Measurements from ENCODE around the gene CLCN6.
"Not testable (repeated sequence)": the region's sequence is repeated elsewhere in the genome, so short reads cannot be mapped to it uniquely, and the experiment has no call there.

The CLCN6 gene

DNA sequence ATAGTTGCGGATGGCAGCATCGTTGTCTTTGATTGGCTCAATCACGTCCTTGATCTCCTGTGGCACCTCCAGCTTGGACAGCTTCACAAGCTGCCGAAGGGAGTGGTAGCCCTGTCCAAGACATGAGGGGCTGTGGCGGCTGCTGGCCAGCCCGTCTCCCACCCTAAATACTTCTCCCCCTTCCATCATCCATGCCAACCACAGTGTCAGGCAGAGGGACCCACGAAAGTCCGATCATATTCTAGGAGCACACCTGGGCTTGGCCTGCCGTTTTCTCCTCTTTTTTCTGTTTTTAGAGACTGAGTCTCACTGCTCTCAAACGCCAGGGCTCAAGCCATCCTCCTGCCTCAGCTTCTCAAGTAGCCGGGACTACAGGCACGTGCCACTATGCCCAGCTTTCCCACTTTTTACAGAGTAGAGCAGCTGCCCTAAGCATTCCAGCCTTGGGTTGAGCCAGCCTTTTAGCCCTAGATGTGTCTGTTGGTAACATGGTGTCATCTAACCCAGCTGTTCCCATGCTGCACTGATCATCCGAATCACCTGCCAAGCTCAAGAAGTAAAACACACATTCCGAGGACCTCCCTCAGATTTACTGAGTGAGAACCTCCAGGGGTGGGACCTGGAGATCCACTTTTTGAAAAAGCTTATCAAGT is 10.6 kb upstream of the CLCN6 start:
- no peak for DNase-seq (ENCODE audit: low read depth, low spot score)

DNA sequence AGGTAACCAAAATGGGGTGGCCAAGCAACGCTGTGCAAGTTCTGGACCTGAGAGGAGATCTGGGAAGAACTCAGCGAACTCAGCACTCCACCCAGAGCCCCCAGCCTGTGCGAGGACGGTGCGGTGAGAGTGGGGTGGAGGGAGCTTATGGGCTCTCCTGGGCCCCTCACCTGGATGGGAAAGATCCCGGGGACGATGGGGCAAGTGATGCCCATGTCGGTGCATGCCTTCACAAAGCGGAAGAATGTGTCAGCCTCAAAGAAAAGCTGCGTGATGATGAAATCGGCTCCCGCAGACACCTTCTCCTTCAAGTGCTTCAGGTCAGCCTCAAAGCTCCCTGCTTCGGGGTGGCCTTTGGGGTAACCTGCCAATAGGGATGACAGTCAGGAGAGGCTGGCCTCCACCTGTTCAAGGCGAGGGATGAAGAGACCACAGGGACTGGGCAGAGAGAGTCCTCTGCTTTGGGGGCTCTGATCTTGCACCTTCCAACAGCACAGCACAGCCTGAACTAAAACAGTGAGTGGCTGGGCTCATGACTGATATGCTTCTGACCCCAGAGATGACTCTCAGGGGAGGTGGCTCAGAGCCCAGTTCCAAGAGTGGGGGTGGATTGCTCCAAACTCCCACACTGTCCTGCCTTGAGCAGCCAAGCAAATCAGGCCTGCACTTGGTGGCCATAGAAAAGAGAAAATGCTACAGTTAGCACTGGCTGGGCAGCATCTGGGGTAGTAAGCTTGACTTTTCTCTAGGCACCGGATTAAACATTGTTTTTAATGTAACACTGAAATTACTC is 9.8 kb upstream of the CLCN6 start:
- DNase-seq (ENCODE audit: low read depth, low spot score): no peak

DNA sequence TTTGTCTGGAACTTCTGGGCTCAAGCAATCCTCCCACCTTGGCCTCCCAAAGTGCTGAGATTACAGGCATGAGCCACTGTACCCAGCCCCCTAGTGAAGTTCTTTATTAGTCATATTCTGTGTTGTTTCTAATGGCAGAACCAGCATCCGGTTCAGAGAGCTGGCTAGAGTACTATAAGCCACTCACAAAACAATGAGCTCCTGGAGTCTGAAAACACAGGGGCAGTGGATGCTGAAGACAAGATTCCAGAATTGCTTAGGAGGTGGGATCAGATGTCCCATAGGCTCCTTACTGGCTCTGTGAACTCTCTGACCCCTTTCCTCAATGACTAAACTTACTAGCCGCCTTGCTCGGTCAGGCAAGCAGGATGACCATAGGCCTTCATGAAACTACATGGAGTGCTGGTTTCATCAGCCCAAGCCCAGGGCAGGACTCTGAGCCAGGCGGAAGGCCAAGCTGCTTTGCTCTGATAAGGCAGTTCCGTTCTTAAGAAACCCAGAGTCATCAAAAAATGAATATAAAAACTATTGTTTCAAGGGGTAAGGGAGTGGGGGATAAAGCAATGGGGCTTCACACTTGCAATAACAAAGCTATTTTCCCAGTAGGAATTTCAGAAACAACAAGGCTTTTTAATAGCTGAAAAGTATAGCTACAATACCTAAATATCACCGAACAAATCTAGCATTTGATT is 8.3 kb upstream of the CLCN6 start:
- DNase-seq (ENCODE audit: low read depth, low spot score): no peak

DNA sequence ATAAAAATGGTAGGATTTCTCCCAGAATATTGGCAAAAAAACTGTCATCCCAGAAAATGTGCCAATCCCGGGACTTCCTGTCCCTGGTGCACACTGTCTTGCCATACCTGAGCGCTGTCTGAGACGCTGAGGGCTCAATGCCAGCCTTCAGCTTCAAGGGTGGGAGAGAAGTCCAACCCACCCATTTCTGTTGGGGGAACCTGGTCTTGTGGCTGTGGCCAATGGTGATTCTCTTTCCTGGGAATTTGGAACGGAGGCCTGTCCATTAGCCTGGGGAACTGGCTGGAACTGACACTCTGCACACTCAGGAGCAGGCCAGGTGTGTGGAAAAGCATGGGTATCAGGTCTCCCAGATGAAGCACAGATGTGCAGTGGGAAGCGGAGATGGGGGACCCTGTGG is 6.9 kb upstream of the CLCN6 start:
- DNase-seq (ENCODE audit: low read depth, low spot score): no peak

DNA sequence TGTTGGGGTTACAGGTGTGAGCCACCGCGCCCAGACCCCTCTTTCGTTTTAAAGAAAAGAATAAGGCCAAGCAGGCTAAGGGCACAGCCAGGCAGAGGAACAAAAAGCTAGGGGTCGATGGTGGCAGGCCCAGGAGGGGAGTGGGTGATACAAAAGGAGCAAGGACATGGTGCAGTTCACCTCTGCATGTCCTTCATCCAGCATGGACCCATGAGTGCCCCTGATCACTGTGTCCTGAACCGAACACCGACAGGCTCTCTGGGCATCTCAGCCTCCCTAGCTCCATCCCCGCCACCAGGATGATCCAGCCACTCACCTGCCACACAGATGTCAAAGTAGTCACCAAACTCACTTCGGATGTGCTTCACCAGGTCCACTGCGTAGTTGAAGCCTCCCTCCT is 6.1 kb upstream of the CLCN6 start:
- DNase-seq (ENCODE audit: low read depth, low spot score): no peak

DNA sequence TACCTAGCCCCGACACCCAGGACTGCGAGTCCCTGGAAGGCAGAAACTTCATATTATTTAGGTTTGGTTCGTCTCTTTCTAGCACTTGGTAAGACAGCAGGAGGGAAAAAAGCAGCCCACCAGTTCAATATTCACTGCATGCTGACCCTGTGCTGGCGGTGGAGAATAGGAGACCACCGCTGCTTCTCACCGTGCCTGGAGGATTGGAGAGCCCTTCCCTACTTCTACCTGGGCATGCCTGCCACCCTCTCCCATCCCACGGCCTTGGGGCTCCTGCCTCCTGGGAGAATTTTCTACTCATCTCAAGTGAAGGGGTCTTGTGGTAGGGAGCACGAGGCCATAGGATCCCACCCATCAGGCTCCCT is 5.6 kb upstream of the CLCN6 start:
- DNase-seq (ENCODE audit: low read depth, low spot score): no peak

DNA sequence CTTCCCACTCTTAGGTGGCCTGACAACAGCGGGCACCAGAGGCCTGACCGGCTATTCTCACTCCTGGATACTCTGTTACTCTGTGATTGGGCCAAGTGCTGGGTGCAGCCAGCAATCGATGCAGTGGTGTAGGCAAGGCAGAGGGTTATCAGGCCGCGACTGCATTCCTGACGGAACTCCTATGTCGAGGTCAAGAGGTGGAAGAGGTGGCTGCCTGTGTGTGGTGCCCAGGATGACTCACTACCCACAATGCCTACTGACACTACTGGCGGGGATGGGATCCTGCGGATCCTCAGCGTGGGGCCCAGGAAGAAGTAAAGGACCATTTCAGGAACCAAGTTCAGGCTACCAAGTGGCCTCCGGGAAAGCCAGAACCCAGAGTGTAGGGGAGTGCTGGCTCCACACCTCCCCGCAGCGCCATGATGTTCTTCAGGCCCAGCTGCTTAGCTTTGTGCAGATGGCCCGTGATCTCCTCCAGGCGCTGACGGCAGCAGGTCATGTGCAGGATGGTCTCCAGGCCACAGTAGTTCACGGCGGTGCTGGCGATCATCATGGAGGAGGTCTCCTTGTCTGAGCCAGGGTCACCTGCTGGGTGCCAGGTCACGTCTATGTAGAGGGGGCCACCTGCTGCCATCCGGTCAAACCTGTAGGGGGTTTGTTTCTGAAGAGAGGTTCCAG is 5.1 kb upstream of the CLCN6 start:
- DNase-seq (ENCODE audit: low read depth, low spot score): no peak

DNA sequence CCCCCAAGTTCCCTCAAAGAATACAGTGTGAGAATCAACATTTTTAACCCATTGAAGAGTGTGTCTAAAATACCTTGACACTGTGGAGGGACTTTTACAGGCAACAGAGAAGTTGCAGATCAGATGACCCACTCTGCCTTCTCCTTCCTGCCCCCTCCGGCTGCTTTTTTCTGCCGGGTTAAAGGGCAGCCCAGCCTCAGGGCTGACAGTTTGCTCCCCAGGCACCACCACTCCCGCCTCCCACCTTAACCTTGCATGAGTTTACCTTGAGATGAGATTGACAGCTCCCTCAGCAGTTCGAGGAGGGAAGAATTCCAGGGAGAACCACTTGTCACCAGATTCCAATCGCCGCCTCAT is 3.4 kb upstream of the CLCN6 start:
- no peak for DNase-seq (ENCODE audit: low read depth, low spot score)

DNA sequence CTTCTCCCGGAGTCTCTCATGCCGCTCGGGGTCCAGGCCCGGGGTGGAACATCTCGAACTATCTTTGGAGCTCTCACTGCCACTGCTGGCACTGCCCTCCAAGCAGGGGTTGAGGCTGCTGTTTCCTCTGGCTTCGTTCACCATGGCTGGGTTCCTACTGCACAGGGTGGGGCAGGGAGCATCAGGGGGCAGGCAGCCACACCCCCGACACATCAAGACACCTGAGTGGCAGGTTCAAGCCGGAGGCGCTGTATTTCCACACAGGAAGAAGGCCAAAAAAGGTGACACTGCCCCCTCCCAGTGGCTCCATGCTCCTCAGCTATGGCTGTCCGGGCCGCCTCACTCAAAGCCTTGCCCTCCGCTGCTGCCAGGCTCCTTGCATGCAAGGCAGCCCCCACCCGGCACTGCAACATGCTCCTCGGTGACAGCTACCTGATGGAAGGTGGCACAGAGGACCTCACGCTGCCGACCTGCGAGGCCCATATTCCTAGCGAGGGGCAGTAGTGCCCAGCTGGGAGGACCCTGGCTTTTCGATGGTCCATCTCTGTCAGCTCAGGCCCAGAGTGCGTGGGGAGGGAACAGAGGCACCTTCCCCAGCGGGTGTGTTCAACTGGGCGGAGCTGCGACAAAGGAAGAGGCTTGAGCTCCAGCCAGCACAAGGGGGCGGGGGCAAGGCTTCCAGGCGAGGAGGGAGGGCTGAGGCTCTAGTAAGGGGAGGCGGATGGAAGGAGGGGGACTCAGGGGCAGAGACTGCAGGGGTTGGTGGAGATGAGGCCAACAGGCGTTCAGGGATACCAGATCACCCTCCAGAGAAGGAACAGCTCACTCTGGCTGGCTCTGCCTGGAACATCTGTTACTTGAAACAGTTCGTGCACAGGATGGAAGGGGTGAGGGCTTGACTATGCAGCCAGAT is 2.8 kb upstream of the CLCN6 start:
- no peak for DNase-seq (ENCODE audit: low read depth, low spot score)

DNA sequence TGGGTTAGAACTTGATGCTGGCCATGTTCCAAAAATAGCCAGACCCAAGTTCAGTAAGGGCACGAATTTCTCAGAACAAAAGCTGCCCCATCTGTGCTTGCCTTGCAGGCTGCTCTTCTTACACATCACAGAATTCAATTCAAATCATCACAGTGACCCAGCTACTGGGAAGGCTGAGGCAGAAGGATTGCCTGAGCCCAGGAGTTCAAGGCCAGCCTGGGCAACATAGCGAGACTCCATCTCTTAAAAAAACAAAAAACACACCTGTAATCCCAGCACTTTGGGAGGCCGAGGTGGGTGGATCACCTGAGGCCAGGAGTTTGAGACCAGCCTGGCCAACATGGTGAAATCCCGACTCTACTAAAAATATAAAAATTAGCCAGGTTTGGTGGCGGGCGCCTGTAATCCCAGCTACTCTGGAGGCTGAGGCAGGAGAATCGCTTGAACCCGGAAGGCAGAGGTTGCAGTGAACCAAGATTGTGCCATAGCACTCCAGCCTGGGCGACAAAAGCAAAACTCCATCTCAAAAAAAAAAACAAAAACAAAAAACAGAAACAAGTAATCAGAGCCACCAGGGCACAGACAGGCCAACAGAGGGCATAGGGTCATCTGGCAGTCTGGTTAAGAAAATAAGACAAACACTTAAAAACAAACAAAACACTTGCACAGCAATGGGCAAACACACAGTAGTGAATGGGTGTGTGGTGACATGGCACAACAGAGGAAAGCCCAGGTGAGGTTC is 1.9 kb upstream of the CLCN6 start:
- not testable (repeated sequence) for DNase-seq (ENCODE audit: low read depth, low spot score)

DNA sequence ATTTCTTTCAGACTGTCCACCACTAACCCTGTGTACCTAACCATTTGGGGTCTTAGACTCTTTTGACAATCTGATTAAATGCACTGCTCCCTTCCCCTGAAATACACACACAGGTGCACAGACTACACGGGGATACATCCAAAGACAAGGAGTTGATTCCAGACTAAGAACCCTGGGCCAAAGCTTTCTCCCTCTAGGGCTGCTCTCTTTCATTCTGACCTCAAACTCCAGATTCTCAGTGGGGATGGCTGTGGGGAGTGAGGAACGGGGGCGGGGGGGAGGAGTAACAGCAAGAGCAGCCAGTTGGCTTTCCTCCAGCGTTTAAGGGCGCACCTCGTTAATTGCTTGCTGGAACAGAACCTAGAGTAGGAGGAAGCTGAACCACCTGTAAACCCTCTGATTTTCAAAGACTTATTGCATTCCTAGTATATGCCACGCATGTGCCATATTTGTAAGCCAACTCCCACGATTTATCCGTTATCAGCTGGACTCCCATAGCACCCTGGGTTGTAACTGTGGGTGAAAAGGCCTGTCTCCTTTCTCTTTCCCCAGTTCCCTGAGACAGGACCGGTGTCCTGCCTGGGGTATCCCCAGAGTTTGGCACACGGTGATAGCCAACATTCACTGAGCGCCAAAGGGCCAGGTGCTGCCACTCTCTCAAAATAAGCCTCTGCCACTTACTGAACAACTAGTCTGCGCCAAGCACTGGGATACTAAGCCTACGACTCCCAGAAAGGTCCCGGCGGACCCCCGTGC is 1.1 kb upstream of the CLCN6 start:
- no peak for DNase-seq (ENCODE audit: low read depth, low spot score)

DNA sequence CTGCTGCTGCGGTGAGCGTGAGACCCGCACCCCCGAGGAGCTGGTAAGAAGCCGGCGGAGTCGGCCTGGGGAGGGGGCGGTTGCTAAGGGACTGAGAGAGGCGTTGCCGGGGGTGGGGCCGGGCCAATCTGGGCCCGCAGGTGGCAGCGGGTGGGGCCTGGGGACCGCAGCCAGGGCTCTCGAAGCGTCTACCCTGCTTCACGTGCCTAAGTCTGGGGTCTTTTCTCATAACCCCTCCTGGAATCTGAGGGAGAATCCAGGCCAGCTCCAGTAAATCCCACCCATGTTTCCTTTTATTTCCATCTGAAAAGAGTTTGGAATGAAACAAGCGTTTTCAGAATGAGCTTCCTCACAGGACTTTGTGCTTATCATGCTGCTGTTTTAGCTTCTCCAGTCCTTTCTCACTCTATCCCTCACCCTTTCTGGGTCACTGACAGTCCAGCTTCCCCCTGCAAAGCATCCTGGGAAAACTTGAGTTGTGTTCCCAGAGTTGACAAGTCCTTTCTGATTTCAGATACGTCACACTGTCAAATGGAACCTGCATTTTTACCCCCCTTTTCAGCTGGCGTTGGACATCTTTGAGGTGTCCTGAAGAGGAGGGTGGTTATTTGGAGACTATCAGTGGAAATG is 431 bp downstream of the CLCN6 start:
- no peak for DNase-seq (ENCODE audit: low read depth, low spot score)

DNA sequence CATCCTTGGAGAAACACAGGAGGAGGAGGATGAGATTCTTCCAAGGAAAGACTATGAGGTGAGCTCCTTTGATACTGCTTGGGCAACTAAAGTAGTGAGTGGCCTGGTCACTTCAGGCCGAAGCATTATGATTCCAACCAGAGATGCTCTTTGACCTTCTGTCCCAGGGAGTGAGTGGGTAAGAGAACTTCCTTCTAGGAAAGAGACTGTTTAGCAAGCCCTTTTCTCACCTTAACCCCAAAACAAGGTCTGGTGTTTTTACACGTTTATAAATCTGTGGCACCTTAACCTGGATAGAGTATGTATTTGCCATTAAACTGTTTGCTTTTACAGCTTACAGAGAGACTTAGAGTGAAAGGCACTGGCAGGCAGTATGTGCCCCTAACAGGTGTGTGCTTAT is 1.1 kb downstream of the CLCN6 start:
- no peak for DNase-seq (ENCODE audit: low read depth, low spot score)

DNA sequence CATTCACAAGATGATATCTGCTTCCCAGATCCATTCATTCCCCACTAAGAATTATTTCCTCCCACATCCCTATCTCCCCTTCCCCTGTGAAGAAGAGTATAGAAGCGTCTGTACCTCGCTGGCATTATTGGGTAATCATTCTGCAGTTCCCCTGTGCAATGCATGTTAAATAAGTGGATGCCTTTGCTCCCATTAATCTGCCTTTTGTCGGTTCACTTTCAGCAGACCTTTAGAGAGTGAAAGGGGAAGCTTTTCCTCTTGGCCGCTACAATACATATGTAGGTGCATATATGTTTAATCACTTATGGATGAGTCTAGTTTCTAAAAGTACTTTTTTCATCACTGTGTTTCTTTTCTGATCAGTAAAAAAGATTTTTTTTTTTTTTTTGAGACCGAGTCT is 7.0 kb downstream of the CLCN6 start:
- no peak for DNase-seq (ENCODE audit: low read depth, low spot score)

DNA sequence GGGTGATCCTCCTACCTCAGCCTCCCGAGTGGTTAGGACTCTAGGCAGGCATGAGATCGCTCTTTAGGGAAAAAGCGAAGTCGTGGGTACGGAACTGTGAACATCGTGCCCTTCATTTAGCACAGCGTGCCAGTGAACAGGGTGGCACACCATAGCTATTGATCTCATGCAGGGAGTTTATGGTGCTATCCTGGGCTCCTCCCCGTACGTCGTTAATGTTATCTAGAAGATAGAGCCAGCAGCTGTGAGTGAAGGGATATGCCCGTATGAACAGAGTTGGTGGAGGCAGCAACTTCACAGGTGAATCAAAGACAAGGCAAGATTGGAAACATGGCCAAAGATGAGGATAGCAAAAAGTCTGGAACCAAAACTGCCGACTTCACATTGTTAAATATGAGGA is 11.2 kb downstream of the CLCN6 start:
- DNase-seq (ENCODE audit: low read depth, low spot score): no peak

DNA sequence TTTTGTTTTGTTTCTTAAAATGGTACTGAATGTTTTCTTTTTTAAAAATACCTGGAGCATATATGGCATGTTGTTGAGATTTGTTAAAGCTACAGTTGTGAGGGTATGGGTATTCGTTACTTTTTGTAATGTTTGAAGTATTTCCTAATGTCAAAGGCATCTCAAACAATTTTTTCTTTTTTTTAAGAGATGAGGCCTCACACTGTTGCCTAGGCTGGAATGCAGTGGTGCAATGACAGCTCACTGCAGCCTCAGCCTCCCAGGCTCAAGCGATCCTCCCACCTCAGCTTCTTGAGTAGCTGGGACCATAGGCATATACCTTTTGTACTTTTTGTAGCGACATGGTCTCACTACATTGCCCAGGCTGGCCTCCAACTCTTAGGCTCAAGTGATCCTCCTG is 16.1 kb downstream of the CLCN6 start:
- DNase-seq (ENCODE audit: low read depth, low spot score): no peak

DNA sequence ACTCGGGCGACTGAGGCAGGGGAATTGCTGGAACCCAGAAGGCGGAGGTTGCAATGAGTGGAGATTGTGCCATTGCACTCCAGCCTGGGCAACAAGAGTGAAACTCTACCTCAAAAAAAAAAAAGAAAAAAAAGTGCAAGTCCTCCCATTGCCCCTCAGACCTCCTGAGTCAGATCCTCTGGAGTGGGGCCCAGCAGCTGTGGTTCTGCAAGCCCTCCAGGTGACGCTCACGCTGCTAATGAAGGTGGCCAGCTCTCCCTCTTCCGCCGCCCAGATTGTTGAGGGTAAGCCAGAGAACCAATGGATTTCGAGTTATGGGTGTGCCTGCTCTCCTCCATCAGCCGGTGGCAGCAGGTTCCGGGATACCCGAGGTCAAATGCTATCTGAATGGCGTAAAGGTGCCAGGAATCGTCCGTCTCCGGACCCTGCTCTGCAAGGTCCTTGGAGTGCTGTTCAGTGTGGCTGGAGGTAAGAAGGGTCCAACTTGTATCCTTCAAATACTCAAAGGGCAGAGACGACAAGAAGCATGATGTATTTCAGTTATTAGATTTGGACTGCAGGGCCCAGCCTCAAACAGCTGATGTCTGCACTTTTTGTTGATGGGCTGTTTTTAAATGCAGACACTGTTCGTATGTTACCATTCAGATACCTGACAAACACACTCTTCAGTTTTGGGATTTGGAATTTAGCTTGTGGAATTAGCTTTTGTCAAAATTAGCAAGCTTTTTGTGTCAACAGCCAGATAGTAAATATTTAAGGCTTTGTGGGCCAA is 17.6 kb downstream of the CLCN6 start:
- DNase-seq (ENCODE audit: low read depth, low spot score): no peak

DNA sequence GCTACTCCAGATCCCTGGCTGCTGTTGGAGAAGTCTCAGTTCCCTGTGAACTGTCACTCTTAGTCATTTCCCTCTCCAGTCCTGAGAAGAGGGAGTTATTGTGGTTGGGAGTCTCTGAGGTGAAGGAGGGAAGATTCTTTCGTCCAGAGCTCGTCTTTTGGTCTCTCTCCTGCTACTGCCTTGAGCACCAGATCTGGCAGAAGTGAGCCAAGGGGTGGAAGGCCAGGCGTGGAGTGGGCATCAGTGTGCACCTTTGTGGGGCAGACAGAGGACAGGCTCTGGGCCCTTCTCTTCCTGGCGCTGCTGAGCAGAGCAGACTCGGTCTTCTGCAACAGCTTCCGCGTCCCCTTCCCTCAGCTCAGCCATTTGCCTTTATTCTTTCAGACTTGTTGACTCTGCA is 19.1 kb downstream of the CLCN6 start:
- no peak for DNase-seq (ENCODE audit: low read depth, low spot score)

DNA sequence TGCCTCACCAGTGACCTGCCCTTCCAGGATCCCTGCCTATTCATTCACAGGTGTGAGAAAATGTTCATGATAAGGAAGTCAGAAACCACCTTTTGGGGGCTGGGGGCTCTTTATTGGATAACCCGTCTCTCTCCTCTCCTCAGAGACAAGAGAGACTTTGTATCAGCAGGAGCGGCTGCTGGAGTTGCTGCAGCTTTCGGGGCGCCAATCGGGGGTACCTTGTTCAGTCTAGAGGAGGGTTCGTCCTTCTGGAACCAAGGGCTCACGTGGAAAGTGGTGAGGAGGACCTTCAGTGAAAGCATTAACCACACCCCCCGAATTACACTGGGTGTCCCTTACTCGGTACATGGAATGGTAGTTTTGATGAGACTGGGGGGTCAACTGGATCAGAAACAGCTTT is 21.0 kb downstream of the CLCN6 start:
- DNase-seq (ENCODE audit: low read depth, low spot score): no peak

Data from activated naive CD8-positive, alpha-beta T cell treated with anti-CD3 and anti-CD28 coated beads, Interleukin-2, amount 50 U/mL, for 16 hours (primary cell).